GM12864 (cell line): ENCODE data around the gene GNAT3.

Experiments used
- DNase-seq: peaks from one replicate; pipeline ENCODE4 v3.0.0-alpha.2; 2011; ENCODE audit warnings: low read depth
- H3K4me3 ChIP-seq: 2 replicates; pipeline ENCODE4 v1.5.1; 2011; ENCODE audit warnings: mild to moderate bottlenecking, low read depth, low read length, control low read depth
- TF ChIP-seq, protein P1 (sequence below): IDR thresholded peaks from 2 replicates; pipeline ENCODE4 v1.5.1; 2011; ENCODE audit warnings: low read depth, mild to moderate bottlenecking, moderate library complexity, low read length, control low read depth, inconsistent platforms; ENCODE audit errors: missing control alignments

Gene GNAT3

GRCh38 chr7:80472491-80473200 is 39.2 kb downstream of the GNAT3 start:
- TF ChIP-seq, protein P1, sequence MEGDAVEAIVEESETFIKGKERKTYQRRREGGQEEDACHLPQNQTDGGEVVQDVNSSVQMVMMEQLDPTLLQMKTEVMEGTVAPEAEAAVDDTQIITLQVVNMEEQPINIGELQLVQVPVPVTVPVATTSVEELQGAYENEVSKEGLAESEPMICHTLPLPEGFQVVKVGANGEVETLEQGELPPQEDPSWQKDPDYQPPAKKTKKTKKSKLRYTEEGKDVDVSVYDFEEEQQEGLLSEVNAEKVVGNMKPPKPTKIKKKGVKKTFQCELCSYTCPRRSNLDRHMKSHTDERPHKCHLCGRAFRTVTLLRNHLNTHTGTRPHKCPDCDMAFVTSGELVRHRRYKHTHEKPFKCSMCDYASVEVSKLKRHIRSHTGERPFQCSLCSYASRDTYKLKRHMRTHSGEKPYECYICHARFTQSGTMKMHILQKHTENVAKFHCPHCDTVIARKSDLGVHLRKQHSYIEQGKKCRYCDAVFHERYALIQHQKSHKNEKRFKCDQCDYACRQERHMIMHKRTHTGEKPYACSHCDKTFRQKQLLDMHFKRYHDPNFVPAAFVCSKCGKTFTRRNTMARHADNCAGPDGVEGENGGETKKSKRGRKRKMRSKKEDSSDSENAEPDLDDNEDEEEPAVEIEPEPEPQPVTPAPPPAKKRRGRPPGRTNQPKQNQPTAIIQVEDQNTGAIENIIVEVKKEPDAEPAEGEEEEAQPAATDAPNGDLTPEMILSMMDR, result no peak
- H3K4me3 ChIP-seq, result no peak overlapping the region
- no peak for DNase-seq

- no peak overlapping the region for H3K4me3 ChIP-seq
- TF ChIP-seq, protein P1, result no peak
- DNase-seq, result no peak
These were observed 42.7 kb downstream of the GNAT3 start for GRCh38 chr7:80468931-80469714.

DNA sequence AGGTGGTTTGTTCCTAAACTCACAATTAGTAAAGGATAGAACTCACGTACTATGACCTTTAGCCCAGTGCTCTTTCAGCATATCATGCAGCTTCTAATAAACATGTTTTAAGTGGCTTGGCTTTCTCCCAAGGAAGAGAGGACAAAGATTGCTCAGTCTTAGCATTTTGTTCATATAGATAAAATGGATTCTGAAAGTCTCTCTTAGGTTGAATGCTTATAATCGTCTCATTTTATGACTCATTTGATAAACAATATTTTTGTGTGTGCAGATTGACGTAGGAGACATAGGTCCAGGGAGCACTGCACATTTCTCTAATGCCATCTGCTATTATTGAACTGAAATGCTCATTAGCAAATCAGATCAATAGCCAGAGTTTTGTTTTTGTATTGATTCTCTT is 44.8 kb downstream of the GNAT3 start:
- no peak overlapping the region for H3K4me3 ChIP-seq
- no peak for DNase-seq
- TF ChIP-seq, protein P1, result no peak

- no peak overlapping the region for H3K4me3 ChIP-seq
- DNase-seq, result no peak
- TF ChIP-seq, protein P1, result no peak
These were observed 45.2 kb downstream of the GNAT3 start for GRCh38 chr7:80466636-80467035.

GRCh38 chr7:80464211-80464610 is 47.7 kb downstream of the GNAT3 start:
- TF ChIP-seq, protein P1, result no peak
- H3K4me3 ChIP-seq, result no peak overlapping the region
- DNase-seq, result no peak

GRCh38 chr7:80463272-80463920 is 48.5 kb downstream of the GNAT3 start:
- DNase-seq, result no peak
- TF ChIP-seq, protein P1, result no peak
- H3K4me3 ChIP-seq, result no peak overlapping the region
